Hepatic stellate cell (primary cell): Measurements from ENCODE around the gene HIVEP3.

Experiments used
- DNase-seq: peaks from one replicate; pipeline ENCODE4 v3.0.0; 2011; ENCODE audit warnings: low spot score

The HIVEP3 gene

DNA sequence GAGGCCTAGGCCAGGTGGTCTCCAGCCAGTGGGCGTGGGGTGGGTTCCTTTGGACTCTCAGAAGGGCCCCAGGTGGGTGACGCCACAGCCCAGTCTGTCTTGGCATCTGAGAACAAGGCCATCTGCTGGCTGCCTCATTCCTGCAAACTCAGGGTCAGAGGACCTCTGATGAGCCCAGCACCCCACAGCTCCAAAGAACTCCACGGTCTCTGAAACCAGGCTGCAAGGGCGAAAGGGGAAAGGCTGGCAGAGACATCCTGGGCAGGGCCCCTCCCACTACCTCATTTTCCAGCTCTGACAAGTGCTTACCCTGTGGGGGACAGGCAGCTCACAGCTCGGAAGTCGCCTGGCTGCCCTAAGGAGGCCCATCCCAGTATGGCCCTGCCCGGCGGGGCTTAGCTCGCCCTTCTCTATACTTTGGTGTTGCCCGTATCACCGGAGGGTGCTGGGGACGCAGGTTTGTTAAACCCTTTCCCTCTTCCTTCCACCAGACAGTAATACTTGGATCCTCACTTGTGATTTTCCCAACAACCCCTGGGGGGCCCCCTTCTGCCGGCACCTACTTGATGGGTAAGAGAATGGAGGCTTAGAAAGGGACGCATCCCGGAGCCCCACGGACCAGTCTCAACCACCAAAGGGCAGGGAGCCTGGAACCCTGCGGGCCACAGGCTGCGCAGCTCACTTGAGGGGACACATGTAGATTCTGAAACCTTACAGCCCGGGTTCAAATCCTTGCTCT is 423.3 kb downstream of the HIVEP3 start:
- DNase-seq: no peak

DNA sequence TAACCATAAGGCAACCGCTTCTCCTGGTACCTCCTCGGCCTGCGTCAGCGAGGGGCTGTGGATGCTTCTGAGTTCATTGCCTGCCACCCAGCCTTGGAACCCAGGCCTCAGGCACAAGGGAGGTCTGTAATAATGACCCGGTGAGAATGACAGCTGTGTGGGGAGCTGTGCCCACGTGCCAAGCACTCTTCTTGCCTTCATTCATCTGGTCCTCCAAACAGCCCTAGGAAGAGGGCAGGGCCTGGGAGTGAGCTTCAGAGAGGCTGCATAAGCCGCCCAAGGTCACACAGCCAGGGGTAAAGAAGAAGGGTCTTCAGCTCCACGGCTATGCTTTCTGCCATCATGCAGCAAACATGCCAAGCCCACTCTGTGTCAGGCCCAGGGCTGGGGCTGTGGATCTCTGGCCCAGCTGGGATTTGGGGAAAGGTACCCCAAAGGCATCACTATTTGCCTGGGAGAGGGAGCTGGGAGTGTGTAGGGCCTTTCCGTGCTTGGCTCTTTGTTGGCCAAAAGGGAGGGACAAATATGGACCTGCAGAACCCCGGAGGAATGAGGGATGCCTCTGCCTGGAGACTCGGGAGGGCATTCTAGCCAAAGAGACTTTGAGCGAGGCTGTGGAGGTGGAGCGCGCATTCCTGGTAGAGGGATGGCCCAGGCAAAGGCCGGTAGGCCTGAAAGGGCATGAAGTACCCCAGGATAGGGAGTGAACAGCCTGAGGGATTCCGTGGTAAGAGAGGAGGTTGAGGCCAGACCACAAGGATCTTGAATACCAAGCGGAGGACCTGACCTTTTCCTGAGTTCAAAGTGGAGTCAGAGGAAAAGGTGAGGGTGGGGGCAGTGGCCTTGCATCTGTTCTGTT is 424.1 kb downstream of the HIVEP3 start:
- no peak for DNase-seq

DNA sequence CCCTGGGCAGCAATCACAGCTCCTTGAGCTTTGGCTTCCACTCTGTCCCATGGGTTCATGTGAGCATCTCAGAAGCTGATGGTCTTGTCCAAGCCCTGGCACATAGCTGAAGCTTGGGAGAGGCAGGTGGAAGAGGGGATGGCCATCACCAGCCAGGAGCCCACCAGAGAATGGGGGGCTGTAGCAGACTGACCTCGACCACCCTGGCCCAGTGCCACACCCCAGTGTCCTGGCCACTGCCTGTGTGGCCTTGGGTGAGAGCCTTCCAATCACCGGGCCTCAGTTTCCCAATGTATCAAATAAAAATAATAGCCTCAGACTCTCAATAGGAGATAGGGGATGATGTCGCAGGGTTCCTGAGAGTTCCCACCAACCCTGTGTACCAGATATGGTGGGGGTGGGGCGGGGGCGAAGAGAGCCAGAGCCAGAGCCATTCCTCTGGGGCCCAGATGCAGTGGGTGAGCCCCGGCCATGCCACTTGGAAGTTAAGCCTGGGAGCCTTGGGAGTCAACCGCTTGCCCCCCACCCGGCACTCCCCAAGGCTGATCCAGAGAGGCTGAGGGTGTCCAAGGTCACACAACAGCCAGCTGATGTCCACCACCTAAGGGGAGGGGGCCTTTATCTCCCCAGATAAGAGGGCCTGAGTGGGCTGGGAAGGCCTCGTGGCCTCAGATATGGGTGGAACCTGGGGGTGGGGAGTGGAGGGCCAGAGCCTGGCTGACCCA is 424.9 kb downstream of the HIVEP3 start:
- DNase-seq: no peak

DNA sequence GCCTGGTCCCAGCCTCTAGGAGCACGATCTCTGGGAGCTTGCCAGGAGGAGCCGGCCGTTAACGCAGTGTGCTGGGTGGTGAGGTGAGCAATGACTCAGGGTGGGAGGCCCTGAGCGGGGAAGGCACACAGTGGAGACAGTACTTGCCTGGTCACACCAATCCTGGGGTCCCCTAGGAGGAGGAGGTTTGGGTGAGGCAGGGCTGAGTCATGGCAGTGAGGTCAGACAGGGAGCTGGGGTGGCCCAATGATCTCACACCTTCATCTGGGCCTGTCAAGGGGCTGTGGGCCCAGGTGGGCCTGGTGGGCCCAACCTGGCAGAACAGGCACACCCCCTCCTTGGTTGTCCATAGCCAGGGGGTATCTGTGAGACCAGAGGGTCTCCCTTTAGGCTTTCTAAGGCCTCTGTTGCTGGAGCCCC is 425.6 kb downstream of the HIVEP3 start:
- DNase-seq: peak; percentile 79

DNA sequence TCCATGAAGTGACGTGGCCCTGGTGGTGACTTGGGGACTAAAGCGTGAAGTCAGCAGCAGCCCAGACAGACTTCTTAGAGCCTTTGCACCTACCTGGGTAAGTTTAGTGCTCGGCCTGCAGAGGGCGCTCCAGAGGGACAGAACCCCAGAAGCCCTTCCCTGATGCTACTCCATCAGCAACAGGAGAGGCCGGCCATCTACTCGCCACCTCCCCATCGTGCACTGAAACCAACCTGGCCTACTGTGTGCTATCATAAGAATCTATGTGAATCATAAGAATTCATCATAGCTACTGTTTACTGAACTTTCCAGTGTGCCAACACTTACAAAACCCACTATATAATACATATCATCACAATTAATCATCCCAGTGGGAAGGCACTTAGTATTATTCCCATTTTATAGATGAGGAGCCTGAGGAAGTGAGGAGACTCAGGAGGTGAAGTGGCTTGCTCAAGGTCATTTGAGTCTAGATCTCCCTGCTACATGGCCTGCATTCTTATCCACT is 426.3 kb downstream of the HIVEP3 start:
- DNase-seq: no peak

DNA sequence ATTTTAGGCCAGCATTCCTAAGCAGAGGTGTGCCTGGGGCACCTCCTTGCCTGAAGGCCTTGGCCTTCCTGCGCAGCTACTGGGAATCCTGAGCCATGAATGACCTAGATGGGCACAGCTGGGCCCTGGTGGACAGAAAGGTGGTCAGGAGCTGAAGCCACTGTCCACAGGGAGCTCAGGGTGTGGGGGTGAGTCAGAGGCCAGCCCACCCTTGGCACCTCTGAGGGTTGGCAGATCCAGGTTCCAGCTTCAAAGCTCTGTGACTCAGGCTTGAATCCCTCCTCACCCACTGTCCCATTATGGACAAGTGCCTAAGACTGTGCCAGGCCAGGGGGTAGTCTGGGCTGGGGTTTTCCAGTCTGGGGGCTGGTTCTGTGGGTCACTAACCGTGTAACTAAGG is 427.8 kb downstream of the HIVEP3 start:
- DNase-seq: no peak

DNA sequence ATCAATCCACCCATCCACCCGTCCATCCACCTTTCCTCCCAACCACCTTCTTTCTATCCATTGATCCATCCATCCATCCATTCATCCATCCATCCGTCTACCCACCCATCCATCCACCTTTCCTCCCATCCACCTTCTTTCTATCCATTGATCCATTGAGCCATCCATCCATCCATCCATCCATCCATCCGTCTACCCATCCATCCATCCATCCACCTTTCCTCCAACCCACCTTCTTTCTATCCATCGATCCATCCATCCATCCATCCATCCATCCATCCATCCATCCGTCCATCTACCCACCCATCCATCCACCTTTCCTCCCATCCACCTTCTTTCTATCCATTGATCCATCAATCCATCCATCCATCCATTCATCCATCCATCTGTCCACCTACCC is 429.2 kb downstream of the HIVEP3 start:
- DNase-seq: no peak

DNA sequence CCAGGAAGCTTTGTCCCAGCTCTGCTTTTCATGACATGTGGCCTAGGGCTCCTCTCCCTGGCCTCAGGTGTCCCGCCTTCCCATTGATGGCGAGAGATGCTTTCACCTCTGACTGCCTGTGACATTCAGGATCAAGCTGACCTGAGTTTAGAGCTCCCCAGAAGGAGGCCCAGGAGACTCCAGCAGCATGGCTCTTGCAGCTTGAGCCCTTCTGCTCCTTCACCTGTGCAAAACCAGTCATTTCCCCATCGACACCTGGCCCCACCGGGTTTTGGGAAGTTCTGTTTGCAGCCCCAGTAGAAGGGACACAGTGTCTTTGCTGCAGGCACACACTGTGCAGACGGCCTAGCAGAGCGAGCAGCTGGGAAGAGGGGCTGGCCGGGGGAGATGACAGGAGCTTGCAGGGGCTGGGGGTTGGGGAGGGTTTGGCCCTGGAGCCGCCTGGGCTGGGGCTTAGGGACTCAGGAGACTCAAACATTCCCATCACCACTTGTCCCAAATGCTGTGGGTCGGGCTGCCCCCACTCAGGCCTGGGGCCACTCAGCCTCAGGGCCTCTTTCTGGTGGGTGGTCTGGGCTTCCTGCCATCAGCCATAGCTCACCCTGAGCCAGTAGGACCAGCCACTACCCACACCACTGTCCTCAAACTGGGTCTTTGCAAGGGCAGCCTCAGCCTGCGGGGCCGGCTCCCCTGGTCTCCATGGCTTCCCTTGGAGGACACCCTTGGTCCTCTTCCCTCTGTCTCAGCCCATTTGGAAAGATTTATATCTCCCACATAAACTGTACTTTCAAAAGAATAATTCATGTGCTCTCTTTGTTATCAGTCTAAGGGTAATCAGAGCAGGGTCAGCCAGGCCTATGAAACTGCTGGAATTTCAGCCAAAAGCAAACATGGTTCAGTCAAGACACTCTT is 430.4 kb downstream of the HIVEP3 start:
- DNase-seq: no peak

DNA sequence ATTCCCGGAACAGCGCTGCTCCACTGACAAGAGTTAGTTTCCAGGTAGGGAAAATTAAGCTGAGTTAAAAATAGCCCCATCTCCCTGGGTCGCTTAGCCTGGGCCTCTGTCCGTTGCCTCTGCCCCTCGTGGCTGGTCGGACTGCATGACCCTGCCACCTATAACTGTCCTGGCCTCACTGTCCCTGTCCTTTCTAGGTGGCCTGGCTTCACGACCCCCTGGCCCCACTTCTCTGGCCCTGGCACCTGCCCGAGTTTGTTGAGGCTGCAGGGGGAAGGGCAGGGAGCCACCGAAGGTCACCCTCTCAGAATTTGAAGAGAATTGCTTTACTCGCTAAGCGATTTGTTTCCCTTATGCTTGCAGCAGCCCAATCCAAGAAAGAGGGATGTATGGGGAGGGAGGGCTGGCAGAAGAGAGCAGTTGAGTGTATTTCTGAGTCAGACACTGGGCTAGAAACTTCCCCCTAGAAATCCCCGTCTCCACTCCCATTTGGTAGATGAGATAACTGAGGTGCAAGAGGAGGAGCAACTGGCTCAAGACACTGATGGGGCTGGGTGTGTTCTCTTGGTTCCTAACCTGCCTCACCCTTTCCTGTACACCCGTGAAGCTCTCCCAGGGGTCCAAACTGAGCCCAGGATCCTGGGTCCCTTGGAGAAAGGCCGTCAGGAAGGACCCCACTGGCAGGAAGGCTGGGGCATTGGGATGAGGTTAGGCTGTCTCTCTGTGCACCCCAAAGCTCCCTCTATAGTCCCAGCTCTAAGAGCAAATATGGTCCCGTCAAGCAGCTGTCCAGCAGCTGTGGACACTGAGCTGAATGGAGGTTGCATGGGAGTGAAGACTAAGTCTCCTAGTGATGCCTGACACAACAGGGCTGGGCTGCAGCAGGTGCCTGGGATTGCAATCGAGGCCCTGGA is 431.3 kb downstream of the HIVEP3 start:
- no peak for DNase-seq

DNA sequence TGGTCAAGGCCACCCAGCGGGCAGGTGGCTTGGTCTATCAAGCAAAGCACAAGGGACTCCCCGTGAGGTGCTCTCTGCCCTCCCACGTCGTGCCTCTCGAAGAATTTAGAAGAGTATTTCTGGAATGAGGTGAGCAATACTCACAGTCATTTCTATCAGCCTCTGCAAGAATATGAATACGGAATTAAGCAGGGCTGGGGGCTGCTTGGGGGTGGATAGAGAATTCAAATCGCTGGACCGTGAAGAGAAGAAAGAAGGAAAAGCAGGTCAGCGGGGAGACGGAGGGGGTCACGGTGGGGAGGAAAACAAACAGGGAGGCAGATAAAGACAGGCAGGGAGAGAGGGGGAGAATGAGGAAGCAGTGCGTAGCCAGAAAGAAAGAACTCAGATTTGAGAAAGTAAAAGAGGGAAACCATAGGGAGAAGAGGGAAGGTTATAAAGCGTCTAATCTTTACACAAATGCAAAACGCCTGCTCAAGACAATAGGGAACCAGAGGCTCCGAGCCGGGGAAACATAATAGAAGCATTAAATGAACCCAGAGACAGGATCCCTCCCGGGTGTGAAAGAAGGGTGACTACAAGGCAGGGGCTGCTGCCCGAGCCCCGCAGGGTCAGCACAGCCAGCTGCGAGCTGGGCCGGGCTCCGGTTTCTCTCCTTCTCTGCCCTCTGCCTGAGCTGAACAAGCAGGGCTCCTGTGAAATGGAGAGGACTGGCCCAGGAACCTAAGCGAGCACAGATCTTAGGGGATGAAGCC is 432.2 kb downstream of the HIVEP3 start:
- DNase-seq: peak; percentile 35

DNA sequence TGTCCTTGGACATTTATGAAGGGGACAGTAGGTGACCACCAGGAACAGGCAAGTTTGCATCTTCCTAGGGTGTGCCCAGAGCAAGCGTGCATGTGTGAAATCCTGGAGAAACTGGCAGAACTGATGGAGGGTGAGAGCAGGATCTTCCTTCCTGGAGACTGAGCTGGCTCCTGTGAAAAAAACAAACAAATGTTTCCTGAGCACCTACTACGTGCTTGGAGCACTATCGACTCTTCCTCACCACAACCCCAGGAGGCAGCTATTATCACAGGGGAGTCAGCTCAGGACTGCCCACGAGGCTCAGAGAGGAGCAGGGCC is 432.7 kb downstream of the HIVEP3 start:
- DNase-seq: no peak

DNA sequence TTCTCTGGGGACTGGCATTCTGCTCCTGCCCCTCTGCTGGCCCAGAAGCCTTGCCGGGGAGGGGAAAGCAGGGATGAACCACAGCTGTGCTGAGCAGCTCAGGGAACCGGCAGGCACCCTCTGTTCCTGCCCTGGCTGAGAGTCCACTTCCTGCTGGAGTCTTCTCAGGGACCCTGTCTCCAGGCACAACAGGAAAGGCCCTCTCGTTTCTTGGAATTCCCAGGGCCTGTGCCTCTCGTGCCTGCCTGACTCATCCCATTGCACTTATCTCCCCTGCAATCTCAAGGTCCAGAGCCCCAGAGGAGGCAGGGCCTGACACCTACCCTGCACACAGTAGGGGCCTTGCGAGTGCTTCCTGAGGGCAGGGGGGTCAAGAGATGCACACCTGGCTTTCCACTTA is 433.1 kb downstream of the HIVEP3 start:
- DNase-seq: peak; percentile 79

DNA sequence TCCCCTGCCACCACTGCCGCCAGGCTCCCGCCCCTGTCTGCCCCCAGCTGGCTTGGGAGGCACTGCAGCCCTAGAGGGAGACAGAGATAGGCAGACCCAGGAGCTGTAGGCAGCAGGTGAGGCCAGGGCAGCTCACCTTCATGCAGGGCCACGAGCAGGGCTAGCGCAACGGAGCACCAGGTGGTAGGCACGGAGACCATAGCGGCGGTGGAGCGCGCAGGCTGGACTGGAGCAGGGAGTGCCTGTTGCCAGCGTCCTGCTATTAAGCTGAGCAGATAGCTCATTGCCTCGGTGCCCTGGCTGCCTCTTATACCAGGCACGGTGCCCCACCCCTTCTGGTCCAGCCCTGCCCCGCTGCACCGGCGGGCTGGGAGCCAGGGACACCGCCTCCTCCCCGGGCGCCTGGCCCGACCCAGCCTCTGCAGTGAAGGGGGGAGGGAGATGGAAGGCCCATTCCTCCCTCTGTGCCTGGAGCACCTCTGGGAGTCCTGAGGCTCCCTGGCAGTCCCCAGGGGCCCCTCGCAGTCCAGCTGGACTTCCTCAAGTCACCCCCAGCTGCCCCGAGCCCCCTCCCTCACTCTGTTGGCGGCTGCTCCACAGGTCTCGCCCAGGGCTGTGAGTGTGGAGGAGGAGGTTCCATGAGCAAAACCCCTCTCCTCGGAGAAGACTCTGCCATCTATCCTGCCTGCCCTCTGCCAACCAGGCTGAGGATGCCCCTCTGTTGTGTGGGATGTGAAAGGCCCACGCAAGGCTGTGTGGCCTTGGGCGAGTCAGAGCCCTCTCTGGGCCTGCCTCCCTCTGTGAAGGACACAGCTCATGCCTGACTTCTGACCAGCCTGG is 434.1 kb downstream of the HIVEP3 start, which contains the start of gene EDN2:
TSS of gene EDN2 (minus strand) at position 282 of the 840 bp plus-strand sequence. CDS start at position 200, 82 bp downstream.
- no peak for DNase-seq

DNA sequence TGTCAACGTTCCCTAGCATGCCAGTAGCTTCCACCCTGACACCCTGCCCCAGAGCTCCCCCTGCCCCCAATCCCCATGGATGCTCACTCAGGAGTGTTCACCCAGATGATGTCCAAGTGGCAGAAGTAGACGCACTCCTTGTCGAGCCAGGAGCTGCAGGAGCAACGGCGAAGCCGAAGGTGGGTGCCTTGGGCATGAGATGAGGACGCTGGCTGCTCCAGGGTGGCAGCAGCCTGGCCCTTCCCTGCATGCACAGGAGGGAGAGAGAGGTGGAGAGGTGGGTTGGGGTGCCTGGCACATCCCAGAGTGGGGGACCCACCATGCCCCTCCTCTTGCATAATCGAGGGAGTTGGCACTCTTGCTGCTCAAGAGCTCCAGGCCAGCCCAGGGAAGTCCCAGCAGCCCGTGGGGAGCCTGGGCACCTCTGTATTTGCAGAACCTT is 434.7 kb downstream of the HIVEP3 start:
- DNase-seq: no peak

DNA sequence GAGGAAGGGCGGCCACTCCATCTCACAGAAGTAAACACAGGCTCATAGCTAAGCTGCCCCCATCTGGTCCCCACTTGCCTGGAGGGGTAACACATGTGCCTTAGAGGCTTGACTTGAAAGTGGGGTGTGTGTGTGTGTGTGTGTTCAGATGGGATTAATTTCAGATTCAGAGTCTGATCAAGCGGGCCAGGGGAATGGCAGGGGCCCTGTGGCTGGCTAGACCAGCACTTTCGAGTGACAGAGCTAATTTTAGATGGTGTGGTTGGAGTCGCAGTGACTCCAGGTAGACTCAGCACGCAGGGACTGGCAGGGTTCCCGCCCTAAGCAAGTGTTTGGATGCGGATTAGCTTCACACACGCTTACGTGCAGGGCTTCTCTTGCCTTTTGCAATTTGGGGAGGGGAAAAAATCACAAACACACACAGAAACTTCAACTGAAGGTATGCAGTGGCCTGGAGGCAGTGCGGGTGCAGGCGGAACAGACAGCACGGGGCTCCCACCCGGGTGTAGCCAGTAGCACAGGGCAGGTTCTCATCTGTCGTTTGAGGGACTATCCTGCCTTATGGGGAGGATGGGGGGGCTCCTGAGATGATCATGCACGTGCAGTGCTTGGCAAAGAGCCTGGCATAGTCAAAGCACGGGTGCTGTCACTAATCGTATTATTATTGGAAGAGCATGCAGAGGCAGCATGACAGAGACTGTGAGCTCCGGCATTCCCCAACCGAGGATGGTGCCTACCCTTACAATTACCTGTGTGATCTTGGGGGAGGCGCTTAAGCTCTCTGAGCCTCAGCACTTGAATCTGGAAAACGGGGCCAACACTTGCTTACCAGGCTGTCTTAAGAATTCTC is 435.5 kb downstream of the HIVEP3 start:
- DNase-seq: no peak

DNA sequence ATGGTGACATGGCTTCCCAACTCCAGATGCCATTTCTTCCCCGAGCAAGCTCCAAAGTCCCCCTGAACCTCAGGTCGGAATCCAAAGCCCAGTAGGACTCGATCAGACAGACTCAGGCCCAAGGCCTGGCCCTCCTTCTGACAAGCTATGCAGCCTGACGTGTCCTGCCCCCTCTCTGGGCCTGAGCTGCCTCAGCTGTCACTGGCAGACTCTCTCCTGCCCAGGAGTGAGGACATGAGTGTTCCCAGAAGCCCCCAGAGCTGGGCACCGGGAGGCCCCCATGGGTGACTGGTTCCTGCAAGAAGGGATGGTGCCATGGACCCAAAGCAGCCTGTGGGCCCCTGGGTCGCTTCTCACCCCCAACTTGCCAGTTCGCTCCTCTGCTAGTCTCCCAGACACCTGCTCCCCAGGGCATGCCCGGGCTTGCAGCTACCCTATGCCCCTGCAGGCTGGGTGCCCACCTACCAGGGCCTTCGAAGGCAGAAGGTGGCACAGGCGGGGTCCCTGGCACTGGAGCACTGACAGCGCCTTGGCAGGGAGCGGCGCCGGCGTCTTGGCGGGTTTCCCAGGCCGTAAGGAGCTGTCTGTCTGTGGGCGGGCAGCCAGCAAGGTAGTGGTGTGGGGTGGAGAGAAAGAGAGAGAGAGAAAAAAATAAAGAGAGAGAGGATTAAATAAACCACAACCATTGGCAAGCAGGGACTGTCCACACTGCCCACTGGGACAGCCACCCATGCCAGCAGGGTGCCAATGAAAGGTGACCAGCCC is 436.5 kb downstream of the HIVEP3 start:
- DNase-seq: no peak
